ENCODE data around the gene SND1.

- TF ChIP-seq CTCF (IDR thresholded peaks at IDR 0.05) = peak in 4 of 6 experiments; percentile 16 to 52 (median 28)
- peak; percentile 71 to 91 for TF ChIP-seq POLR2A (IDR thresholded peaks at IDR 0.05)
Observed at GRCh38 chr7:128031901-128032604, 380.1 kb downstream of the SND1 start.
